BE2C (cell line): ENCODE measurements around the gene FRMPD4.

Experiments
- DNase-seq: peaks from one replicate; pipeline ENCODE4 v3.0.0-alpha.2; 2020
- H3K27me3 ChIP-seq: fragments of 250-450 bp; sonication (Bioruptor Pico); 2 replicates; pipeline ENCODE4 v1.5.1; 2020; ENCODE audit warnings: mild to moderate bottlenecking
- H3K36me3 ChIP-seq: fragments of 250-450 bp; sonication (Bioruptor Pico); 2 replicates; pipeline ENCODE4 v1.5.1; 2020; ENCODE audit warnings: mild to moderate bottlenecking
- H3K4me1 ChIP-seq: fragments of 250-450 bp; sonication (Bioruptor Pico); 2 replicates; pipeline ENCODE4 v1.5.1; 2020
- H3K4me3 ChIP-seq: 2 replicates; pipeline ENCODE4 v1.5.1; 2011; ENCODE audit warnings: low read depth, low read length
- H3K9me3 ChIP-seq: fragments of 250-450 bp; sonication (Bioruptor Pico); 2 replicates; pipeline ENCODE4 v1.5.1; 2020
- TF ChIP-seq, protein P1 (sequence below): IDR thresholded peaks from 2 replicates; pipeline ENCODE4 v1.5.1; 2012; ENCODE audit warnings: mild to moderate bottlenecking, low read depth, low read length

Gene FRMPD4

DNA sequence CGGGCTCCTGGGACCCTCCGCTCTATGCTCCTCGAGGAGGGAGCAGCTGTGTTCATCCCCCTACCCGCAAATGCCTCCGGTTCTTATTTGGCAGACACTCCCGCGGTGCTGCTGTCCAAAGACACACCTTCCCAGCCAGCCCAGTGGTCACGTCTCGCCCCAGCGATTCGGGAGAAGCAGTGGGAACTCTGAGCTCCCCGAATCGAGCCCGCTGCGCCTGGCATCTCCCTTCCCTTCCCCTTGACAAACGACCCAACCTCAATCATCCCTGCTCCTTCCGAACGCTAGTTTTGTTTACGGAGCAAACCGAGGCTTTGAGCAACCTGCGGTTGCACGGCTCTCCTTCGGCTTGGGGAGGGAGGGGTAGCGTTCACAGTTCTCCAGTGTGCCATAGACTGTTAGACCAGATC, 317 bp upstream of the FRMPD4 start:
- no peak for DNase-seq
- H3K4me3 ChIP-seq = no peak overlapping the region
- H3K4me1 ChIP-seq = no peaks in the 10 kb centered on the region
- TF ChIP-seq, protein P1, sequence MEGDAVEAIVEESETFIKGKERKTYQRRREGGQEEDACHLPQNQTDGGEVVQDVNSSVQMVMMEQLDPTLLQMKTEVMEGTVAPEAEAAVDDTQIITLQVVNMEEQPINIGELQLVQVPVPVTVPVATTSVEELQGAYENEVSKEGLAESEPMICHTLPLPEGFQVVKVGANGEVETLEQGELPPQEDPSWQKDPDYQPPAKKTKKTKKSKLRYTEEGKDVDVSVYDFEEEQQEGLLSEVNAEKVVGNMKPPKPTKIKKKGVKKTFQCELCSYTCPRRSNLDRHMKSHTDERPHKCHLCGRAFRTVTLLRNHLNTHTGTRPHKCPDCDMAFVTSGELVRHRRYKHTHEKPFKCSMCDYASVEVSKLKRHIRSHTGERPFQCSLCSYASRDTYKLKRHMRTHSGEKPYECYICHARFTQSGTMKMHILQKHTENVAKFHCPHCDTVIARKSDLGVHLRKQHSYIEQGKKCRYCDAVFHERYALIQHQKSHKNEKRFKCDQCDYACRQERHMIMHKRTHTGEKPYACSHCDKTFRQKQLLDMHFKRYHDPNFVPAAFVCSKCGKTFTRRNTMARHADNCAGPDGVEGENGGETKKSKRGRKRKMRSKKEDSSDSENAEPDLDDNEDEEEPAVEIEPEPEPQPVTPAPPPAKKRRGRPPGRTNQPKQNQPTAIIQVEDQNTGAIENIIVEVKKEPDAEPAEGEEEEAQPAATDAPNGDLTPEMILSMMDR = no peak
- H3K27me3 ChIP-seq = no peaks in the 10 kb centered on the region
- H3K36me3 ChIP-seq = no peaks in the 10 kb centered on the region
- no peaks in the 10 kb centered on the region for H3K9me3 ChIP-seq

DNA sequence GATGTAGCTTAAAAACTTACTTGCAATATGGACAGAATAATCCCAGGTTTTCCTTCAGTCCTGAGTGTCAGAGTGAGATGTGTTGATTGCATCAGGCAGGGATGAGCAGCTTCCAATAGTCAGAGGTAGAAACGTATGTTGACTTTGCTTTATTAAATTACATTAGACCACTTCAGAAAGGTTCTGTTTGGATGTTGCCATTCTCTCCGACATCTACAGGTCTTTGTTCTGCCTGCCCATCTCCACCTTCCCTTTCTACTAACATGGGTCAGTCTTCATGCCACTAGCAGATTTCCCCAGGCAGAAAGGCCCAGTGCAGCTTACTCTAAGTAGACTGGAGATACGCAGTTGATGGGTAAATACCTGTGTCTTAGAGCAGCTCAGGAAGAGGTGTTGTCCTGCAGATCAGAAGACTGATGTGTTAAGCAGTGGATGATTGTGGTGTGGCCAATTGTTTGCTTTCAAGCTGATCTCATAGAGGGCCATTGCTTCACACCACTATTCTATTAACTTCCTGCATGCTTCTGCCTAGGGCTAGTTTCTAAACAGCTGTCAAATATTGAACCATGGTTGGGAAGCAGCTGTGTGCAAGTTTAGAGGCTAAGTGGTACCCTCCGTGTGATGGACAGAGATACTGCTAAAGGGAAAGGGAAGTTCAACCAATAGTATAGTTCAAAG, 1.8 kb downstream of the FRMPD4 start:
- Histone ChIP-seq H3K27me3 (no peaks in the 10 kb centered on the region), H3K4me3 (no peak overlapping the region)

DNA sequence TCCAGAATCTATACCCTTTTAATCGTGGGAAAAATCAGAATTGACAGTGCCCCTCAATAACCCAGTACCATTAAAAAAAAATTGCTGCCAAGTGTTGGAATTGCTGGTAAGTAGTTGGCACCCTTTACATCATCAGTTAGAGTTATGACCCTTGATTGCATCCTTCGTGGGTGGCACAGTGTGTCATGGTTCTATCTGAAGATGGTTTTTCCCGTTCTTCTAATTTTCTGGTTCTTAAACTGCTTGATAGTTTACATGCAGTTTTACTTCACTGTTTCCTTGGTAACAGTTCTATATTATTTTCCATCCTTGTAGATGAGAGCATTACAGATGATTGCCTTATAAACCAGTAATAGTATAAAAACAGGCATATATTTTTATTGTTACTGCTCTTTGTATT, 3.2 kb downstream of the FRMPD4 start:
- no peaks in the 10 kb centered on the region for H3K9me3 ChIP-seq
- TF ChIP-seq, protein P1 = no peak
- H3K4me1 ChIP-seq = no peaks in the 10 kb centered on the region
- H3K36me3 ChIP-seq = no peaks in the 10 kb centered on the region
- H3K4me3 ChIP-seq = no peak overlapping the region
- no peak for DNase-seq
- H3K27me3 ChIP-seq = no peaks in the 10 kb centered on the region

More for the DNA sequence above, 1.8 kb downstream of the FRMPD4 start:
- Histone ChIP-seq H3K9me3 (no peaks in the 10 kb centered on the region), H3K4me1 (no peaks in the 10 kb centered on the region), H3K36me3 (no peaks in the 10 kb centered on the region)
- no peak for DNase-seq
- TF ChIP-seq, protein P1 = no peak

DNA sequence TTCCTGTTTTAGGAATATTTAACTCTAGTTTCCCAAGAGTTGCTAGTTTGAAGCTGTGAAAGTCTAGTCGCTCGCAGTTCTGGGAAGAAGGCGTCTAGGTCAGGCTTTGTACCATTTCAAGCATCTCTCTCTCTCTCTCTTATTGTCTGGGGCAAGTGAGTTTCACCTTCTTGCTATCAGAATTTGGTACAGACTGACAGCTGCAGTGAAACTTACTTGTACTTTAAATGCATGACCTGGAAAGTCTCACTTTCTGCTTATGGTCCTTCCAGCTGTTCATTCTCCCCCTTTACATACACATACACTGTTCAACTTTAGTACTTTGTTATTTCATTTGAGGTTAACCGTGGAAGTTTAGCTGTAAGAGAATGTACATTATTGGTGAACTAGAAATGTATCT, 4.4 kb downstream of the FRMPD4 start:
- Histone ChIP-seq H3K36me3 (no peaks in the 10 kb centered on the region), H3K4me3 (no peak overlapping the region), H3K27me3 (no peaks in the 10 kb centered on the region), H3K4me1 (no peaks in the 10 kb centered on the region), H3K9me3 (no peaks in the 10 kb centered on the region)
- no peak for DNase-seq
- TF ChIP-seq, protein P1 = no peak

DNA sequence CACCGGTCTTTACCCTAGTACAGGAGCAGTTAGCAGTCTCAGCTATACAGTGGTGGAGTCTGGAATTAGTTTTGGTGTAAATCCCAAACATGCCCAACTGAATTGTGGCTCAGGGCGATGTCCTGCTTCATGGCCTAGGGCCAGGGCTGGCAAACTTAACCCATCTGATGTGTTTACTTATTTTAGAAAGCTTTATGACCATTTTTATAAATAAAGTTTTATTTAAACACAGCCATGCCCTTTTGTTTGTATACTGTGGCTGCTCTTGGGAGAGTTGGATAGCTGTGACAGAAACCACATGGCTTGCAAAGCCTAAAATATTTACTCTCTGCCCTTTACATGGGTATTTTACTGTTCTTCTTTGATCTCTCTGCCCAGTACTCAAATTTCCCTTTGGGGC, 7.1 kb downstream of the FRMPD4 start:
- Histone ChIP-seq H3K36me3 (no peaks in the 10 kb centered on the region), H3K4me1 (no peaks in the 10 kb centered on the region), H3K27me3 (no peaks in the 10 kb centered on the region), H3K4me3 (no peak overlapping the region), H3K9me3 (no peaks in the 10 kb centered on the region)
- DNase-seq = no peak
- TF ChIP-seq, protein P1 = no peak

DNA sequence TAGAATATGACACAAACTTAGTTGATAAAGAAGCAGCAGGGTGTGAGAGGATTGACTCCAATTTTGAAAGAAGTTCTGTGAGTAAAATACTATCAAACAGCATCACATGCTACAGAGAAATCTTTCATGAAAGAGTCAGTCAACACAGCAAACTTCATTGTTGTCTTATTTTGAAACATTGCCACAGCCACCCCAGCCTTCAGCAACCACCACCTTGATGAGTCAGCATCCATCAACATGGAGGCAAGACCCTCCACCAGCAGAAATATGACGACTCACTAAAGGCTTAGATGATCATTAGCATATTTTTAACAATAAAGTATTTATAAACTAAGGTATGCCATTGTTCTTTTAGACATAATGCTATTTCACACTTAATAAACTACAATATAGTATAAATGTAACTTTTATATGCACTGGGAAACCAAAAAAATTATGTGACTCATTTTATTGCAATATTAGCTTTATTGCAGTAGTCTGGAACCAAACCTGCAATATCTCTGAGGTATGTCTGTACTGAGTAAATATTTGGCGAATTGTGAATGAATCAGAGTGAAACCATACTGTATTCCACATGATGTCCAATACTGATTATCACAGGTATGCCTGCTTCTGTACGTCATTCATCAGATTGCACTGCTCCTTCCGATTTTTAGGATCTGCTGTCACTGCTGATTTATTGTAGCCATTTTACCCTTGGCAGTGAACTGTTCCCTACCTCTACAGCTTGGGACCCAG, 11.6 kb downstream of the FRMPD4 start:
- no peak for DNase-seq
- Histone ChIP-seq H3K36me3 (no peaks in the 10 kb centered on the region), H3K4me1 (no peaks in the 10 kb centered on the region), H3K27me3 (no peaks in the 10 kb centered on the region), H3K9me3 (no peaks in the 10 kb centered on the region), H3K4me3 (no peak overlapping the region)
- TF ChIP-seq, protein P1 = no peak
